Natural killer cell (primary cell): Measurements from ENCODE around the gene PHF21A. TPM values are rescaled to one million over a fixed set of nuclear protein-coding genes. Genes with fewer than 3 reads are reported as not detected.

ENCODE experiments used
- ATAC-seq, 3 donors: fragments of 150-1000 bp in 2 of 3; fragments of 200-7000 bp in 1 of 3; cut with Tn5 transposase; 1 replicate in 1 of 3; 2 replicates in 2 of 3; pipeline ENCODE4 v1.10.0; 2021; ENCODE audit warnings: mild to moderate bottlenecking in 2 of 3, moderate library complexity in 2 of 3
- DNase-seq, 2 donors: peaks; one replicate each; pipeline versions ENCODE4 v3.0.0 to v3.0.0-alpha.2; 2013 to 2021; ENCODE audit warnings: mixed read lengths in 1 of 2
- H3K27ac ChIP-seq: one replicate; pipeline ENCODE4 v1.5.1; 2013; ENCODE audit warnings: mild to moderate bottlenecking, low read length
- H3K27me3 ChIP-seq: one replicate; pipeline ENCODE4 v1.6.1; 2013; ENCODE audit warnings: low read length; ENCODE audit not compliant: control insufficient read depth, insufficient read depth
- H3K36me3 ChIP-seq: one replicate; pipeline ENCODE4 v1.6.1; 2013; ENCODE audit warnings: low read length; ENCODE audit not compliant: control insufficient read depth, insufficient read depth
- H3K4me1 ChIP-seq: one replicate; pipeline ENCODE4 v1.6.1; 2013; ENCODE audit warnings: low read length; ENCODE audit not compliant: control insufficient read depth, insufficient read depth
- H3K4me3 ChIP-seq: one replicate; pipeline ENCODE4 v1.5.1; 2013; ENCODE audit warnings: low read length
- H3K9me3 ChIP-seq: one replicate; pipeline ENCODE4 v1.6.1; 2013; ENCODE audit warnings: low read length; ENCODE audit not compliant: control insufficient read depth, insufficient read depth
- H3K27ac Mint-ChIP-seq, 2 donors: one replicate each; pipeline ENCODE4 v1.8.0; 2022; ENCODE audit warnings: mild to moderate bottlenecking in 2 of 2, mixed read lengths in 2 of 2, moderate library complexity in 1 of 2
- H3K27me3 Mint-ChIP-seq, 2 donors: one replicate each; pipeline ENCODE4 v1.8.0; 2022; ENCODE audit warnings: low read depth in 2 of 2, mixed read lengths in 2 of 2
- H3K36me3 Mint-ChIP-seq: one replicate; pipeline ENCODE4 v1.8.0; 2022; ENCODE audit warnings: mixed read lengths
- H3K4me1 Mint-ChIP-seq, 2 donors: one replicate each; pipeline ENCODE4 v1.8.0; 2022; ENCODE audit warnings: mixed read lengths in 2 of 2
- H3K4me3 Mint-ChIP-seq: one replicate; pipeline ENCODE4 v1.8.0; 2022; ENCODE audit warnings: mild to moderate bottlenecking, moderate library complexity, mixed read lengths
- H3K9me3 Mint-ChIP-seq, 2 donors: one replicate each; pipeline ENCODE4 v1.8.0; 2022; ENCODE audit warnings: mixed read lengths in 2 of 2
- WGBS: methylation state at CpG from one replicate; pipeline ENCODE4 v1.1.7; 2013; ENCODE audit warnings: missing lambda C conversion rate; ENCODE audit not compliant: insufficient coverage; 5-methylcytosine and 5-hydroxymethylcytosine counted together
- intact Hi-C: fragments of 100-400 bp; cut with micrococcal nuclease; formaldehyde crosslinking; loops from one replicate; pipeline ENCODE4 v1.14.2; 2022
- total RNA-seq, 4 donors: library from RNA; stranded (reverse); fragments of 120-200 nt in 1 of 4; gene quantifications; one replicate each; pipeline versions ENCODE4 v1.2.3 to v1.2.4, GENCODE V29; 2013 to 2022
- TF ChIP-seq, protein P1 (sequence below): fragments of 200-600 bp; IDR thresholded peaks from one replicate; pipeline ENCODE4 v1.8.0; 2022; ENCODE audit warnings: antibody characterized with exemption

The PHF21A gene
- total RNA-seq, 3 donors from 2014 or later (not counting 1 experiment from before 2014, with no cell fraction given), result 138 to 147 (median 139) TPM

DNA sequence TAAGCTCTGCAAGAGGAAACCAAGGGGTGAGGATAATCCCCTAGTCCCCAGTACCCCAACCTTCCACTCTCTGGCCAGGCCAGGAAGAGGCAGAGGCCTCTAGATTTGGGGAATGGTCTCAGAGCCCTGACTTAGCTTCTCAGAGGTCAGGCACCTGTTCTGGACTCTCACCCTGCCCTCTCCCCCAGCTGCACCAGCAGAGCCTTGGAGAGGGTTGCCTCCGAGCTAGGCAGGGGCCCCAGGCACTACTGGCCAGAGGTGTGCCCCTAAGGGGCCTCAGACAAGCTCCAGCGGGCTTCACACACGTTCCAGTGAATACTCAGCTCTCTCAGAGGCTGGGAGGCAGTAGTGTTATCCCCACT lies 222.2 kb downstream of the PHF21A start:
- WGBS, result 23% methylated on average over 3 of the region's 3 CpGs
- ATAC-seq (no peak), DNase-seq (no peak)
- peaks cover 27% of the 10 kb centered on the region for H3K27me3 ChIP-seq
- TF ChIP-seq, protein P1, sequence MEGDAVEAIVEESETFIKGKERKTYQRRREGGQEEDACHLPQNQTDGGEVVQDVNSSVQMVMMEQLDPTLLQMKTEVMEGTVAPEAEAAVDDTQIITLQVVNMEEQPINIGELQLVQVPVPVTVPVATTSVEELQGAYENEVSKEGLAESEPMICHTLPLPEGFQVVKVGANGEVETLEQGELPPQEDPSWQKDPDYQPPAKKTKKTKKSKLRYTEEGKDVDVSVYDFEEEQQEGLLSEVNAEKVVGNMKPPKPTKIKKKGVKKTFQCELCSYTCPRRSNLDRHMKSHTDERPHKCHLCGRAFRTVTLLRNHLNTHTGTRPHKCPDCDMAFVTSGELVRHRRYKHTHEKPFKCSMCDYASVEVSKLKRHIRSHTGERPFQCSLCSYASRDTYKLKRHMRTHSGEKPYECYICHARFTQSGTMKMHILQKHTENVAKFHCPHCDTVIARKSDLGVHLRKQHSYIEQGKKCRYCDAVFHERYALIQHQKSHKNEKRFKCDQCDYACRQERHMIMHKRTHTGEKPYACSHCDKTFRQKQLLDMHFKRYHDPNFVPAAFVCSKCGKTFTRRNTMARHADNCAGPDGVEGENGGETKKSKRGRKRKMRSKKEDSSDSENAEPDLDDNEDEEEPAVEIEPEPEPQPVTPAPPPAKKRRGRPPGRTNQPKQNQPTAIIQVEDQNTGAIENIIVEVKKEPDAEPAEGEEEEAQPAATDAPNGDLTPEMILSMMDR, result no peak
- H3K9me3 ChIP-seq, result no peaks in the 10 kb centered on the region
- intact Hi-C loops, result loop anchor here (1.0 kb wide), 1 partner anchor 19 kb away; no protein-coding TSS in a partner anchor
- Mint-ChIP-seq H3K9me3 (no peaks in the 10 kb centered on the region), H3K27me3 (peaks cover 0 to 34% of the 10 kb centered on the region in 2 donors), H3K4me3 (peak overlapping the region; percentile 78), H3K36me3 (no peaks in the 10 kb centered on the region), H3K4me1 (peaks cover 0 to 17% of the 10 kb centered on the region in 2 donors), H3K27ac (peak overlapping the region in 1 of 2 donors; percentile 85)
- no peak overlapping the region for H3K27ac ChIP-seq
- H3K36me3 ChIP-seq, result no peaks in the 10 kb centered on the region
- H3K4me3 ChIP-seq, result no peak overlapping the region
- peaks cover 17% of the 10 kb centered on the region for H3K4me1 ChIP-seq

DNA sequence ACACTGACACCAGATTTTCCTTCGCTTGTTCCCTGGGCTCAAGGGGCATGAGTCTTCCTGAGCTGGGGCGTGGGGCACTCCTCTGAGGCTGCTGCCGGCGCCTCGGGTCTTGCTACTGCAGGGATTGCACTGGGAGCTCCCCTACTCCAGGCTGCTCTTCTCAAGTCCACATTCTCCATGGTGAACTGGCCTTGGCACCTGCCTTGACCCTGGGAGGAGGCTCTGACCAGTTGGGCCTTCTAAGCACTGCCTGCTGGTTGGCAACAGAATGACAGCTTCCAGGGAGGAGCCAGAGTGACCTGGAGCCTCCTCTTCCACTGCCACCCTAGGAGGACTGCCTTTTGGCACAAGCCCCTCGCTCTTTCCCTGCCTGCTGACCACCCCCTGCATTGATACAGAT lies 223.7 kb downstream of the PHF21A start:
- no peak for ATAC-seq
- WGBS, result 91% methylated on average over 6 of the region's 6 CpGs
- H3K27me3 ChIP-seq, result peaks cover 27% of the 10 kb centered on the region

DNA sequence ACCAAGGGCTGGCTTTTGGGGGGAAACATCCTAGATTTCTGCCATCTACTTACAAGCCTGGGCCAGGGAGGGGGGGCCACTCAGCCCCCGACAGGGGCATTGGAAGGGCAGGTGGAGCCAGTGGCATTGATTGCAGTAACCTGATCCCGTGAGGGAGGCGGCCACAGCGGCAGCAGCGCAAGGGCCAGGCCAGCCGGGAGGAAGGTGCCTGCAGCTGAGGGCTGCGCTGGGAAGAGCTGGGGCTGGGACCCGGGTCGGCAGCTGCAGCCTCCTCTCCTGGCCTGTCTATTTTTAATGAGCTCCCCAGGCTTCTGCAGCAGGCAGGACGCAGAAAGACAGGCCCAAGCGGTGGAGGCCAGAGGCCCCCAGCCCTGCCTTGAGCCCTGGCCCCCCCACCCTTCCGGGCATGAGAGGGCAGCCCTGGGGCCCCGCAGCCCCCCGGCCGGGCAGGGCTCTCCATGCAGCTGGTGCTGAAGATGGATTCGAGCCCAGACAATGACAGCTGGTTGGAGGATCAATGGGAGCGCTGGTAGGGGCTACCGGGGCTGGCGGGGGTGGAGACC lies 224.8 kb downstream of the PHF21A start:
- ATAC-seq (no peak), DNase-seq (no peak)
- intact Hi-C loops, result no loop called here
- peaks cover 27% of the 10 kb centered on the region for H3K27me3 ChIP-seq
- Mint-ChIP-seq H3K27ac (no peak overlapping the region), H3K9me3 (no peaks in the 10 kb centered on the region), H3K4me3 (no peak overlapping the region), H3K27me3 (peaks cover 0 to 38% of the 10 kb centered on the region in 2 donors), H3K36me3 (no peaks in the 10 kb centered on the region), H3K4me1 (peaks cover 0 to 17% of the 10 kb centered on the region in 2 donors)
- H3K4me1 ChIP-seq, result peaks cover 17% of the 10 kb centered on the region
- 26% methylated on average over 19 of the region's 19 CpGs for WGBS
- TF ChIP-seq, protein P1, result no peak
- no peaks in the 10 kb centered on the region for H3K9me3 ChIP-seq
- no peaks in the 10 kb centered on the region for H3K36me3 ChIP-seq
- no peak overlapping the region for H3K27ac ChIP-seq
- H3K4me3 ChIP-seq, result no peak overlapping the region

More for the DNA sequence above, 223.7 kb downstream of the PHF21A start:
- no peak for DNase-seq
- Mint-ChIP-seq H3K36me3 (no peaks in the 10 kb centered on the region), H3K4me3 (no peak overlapping the region), H3K4me1 (peaks cover 0 to 17% of the 10 kb centered on the region in 2 donors), H3K27ac (peak overlapping the region in 1 of 2 donors; percentile 85), H3K9me3 (no peaks in the 10 kb centered on the region), H3K27me3 (peaks cover 0 to 35% of the 10 kb centered on the region in 2 donors)
- peaks cover 17% of the 10 kb centered on the region for H3K4me1 ChIP-seq
- TF ChIP-seq, protein P1, result no peak
- intact Hi-C loops, result no loop called here
- H3K4me3 ChIP-seq, result no peak overlapping the region
- no peaks in the 10 kb centered on the region for H3K36me3 ChIP-seq
- H3K27ac ChIP-seq, result no peak overlapping the region
- no peaks in the 10 kb centered on the region for H3K9me3 ChIP-seq
